Trophoblast cell (in vitro differentiated cells and primary cell): ENCODE results near the gene CFAP99.

Experiments
- DNase-seq, 2 donors: peaks; one replicate each; pipeline ENCODE4 v3.0.0-alpha.2; 2016
- H2AFZ ChIP-seq: 2 replicates; pipeline ENCODE4 v1.6.1; 2013; ENCODE audit warnings: low read length, moderate library complexity, mild to moderate bottlenecking; ENCODE audit not compliant: insufficient read depth, poor library complexity
- H2AK5ac ChIP-seq: 2 replicates; pipeline ENCODE4 v1.6.1; 2013; ENCODE audit warnings: mild to moderate bottlenecking, low read length
- H2BK120ac ChIP-seq: 2 replicates; pipeline ENCODE4 v1.6.1; 2013; ENCODE audit warnings: low read length, mild to moderate bottlenecking, moderate library complexity; ENCODE audit not compliant: insufficient read depth, poor library complexity
- H2BK12ac ChIP-seq: 2 replicates; pipeline ENCODE4 v1.6.1; 2013; ENCODE audit warnings: mild to moderate bottlenecking, low read length, moderate library complexity
- H2BK5ac ChIP-seq: 2 replicates; pipeline ENCODE4 v1.6.1; 2013; ENCODE audit warnings: low read length, low read depth, moderate library complexity, mild to moderate bottlenecking; ENCODE audit not compliant: poor library complexity
- H3K14ac ChIP-seq: 2 replicates; pipeline ENCODE4 v1.6.1; 2013; ENCODE audit warnings: mild to moderate bottlenecking, low read length
- H3K18ac ChIP-seq: 2 replicates; pipeline ENCODE4 v1.6.1; 2013; ENCODE audit warnings: mild to moderate bottlenecking, low read length
- H3K23ac ChIP-seq: 2 replicates; pipeline ENCODE4 v1.6.1; 2013; ENCODE audit warnings: low read length
- H3K27ac ChIP-seq: 2 replicates; pipeline ENCODE4 v1.5.1; 2013; ENCODE audit warnings: low read depth, mild to moderate bottlenecking, inconsistent platforms, low read length, moderate library complexity
- H3K27me3 ChIP-seq: 2 replicates; pipeline ENCODE4 v1.6.1; 2013; ENCODE audit warnings: inconsistent platforms, mild to moderate bottlenecking, low read length, moderate library complexity; ENCODE audit not compliant: insufficient read depth
- H3K36me3 ChIP-seq, 2 experiments: 1 replicate in 1 of 2; 2 replicates in 1 of 2; pipeline ENCODE4 v1.6.1; 2013; ENCODE audit warnings: low read length in 2 of 2, mild to moderate bottlenecking in 2 of 2, moderate library complexity in 1 of 2; ENCODE audit not compliant: insufficient read depth in 2 of 2, control insufficient read depth in 1 of 2
- H3K4ac ChIP-seq: 2 replicates; pipeline ENCODE4 v1.6.1; 2013; ENCODE audit warnings: low read depth, mild to moderate bottlenecking, low read length, moderate library complexity
- H3K4me1 ChIP-seq, 2 experiments: 1 replicate in 1 of 2; 2 replicates in 1 of 2; pipeline ENCODE4 v1.6.1; 2013; ENCODE audit warnings: low read length in 2 of 2, mild to moderate bottlenecking in 2 of 2, moderate library complexity in 1 of 2; ENCODE audit not compliant: insufficient read depth in 2 of 2, control insufficient read depth in 1 of 2
- H3K4me2 ChIP-seq: 2 replicates; pipeline ENCODE4 v1.6.1; 2013; ENCODE audit warnings: inconsistent platforms, mild to moderate bottlenecking, low read length, moderate library complexity
- H3K4me3 ChIP-seq: 2 replicates; pipeline ENCODE4 v1.5.1; 2013; ENCODE audit warnings: mild to moderate bottlenecking, low read depth, low read length, inconsistent platforms
- H3K79me1 ChIP-seq: one replicate; pipeline ENCODE4 v1.6.1; 2013; ENCODE audit warnings: low read length
- H3K79me2 ChIP-seq: 2 replicates; pipeline ENCODE4 v1.6.1; 2013; ENCODE audit warnings: low read length, mild to moderate bottlenecking; ENCODE audit not compliant: control insufficient read depth, insufficient read depth, poor library complexity
- H3K9ac ChIP-seq: 2 replicates; pipeline ENCODE4 v1.6.1; 2013; ENCODE audit warnings: mild to moderate bottlenecking, low read length
- H3K9me3 ChIP-seq: 2 replicates; pipeline ENCODE4 v1.6.1; 2013; ENCODE audit warnings: low read depth, mild to moderate bottlenecking, control low read depth, inconsistent platforms, low read length; ENCODE audit not compliant: insufficient read depth
- H4K12ac ChIP-seq: 2 replicates; pipeline ENCODE4 v1.6.1; 2013; ENCODE audit warnings: low read depth, mild to moderate bottlenecking, low read length, moderate library complexity
- H4K8ac ChIP-seq: 2 replicates; pipeline ENCODE4 v1.6.1; 2013; ENCODE audit warnings: low read depth, mild to moderate bottlenecking, low read length, moderate library complexity
- H4K91ac ChIP-seq: one replicate; pipeline ENCODE4 v1.6.1; 2013; ENCODE audit warnings: low read depth, mild to moderate bottlenecking, low read length, moderate library complexity
- WGBS: extraction: QIAGEN DNeasy Blood & Tissue Kit; methylation state at CpG from one replicate; pipeline ENCODE4 v1.1.7; 2013; ENCODE audit warnings: missing lambda C conversion rate; ENCODE audit not compliant: insufficient read length, insufficient coverage; ENCODE audit errors: extremely low coverage; 5-methylcytosine and 5-hydroxymethylcytosine counted together

The CFAP99 gene

DNA sequence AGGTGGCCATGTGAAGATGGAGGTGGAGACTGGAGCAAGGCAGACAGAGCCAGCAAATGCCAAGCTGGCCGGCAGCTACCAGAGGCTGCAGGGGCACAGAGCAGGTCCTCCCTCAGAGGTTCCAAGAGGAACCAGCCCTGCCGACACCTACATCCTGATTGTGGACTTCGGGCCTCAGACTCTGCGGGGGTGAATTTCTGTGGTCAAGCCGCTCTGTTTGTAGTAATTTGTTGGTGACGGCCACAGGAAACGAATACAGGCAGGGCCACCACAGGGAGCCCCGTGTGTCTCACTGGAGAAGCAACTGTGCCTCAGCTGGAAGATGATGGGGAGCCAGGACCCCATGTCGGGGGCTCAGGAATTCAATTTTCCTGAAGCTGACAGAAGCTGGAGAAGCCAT is 28.6 kb upstream of the CFAP99 start:
- Histone ChIP-seq H2BK120ac (no peak overlapping the region), H3K79me1 (no peaks in the 10 kb centered on the region), H3K36me3 (no peaks in the 10 kb centered on the region), H3K4ac (no peak overlapping the region), H4K91ac (no peak overlapping the region), H3K23ac (no peak overlapping the region), H3K4me3 (no peak overlapping the region), H3K9me3 (peaks cover 3% of the 10 kb centered on the region), H3K27me3 (no peaks in the 10 kb centered on the region), H2BK5ac (no peak overlapping the region), H4K12ac (no peak overlapping the region), H3K4me2 (no peak overlapping the region), H2AFZ (no peak overlapping the region), H3K9ac (no peak overlapping the region), H3K27ac (no peak overlapping the region), H2AK5ac (no peak overlapping the region), H3K79me2 (no peaks in the 10 kb centered on the region), H3K14ac (no peak overlapping the region), H3K18ac (no peak overlapping the region), H3K4me1 (peaks cover 2% of the 10 kb centered on the region in 2 experiments), H4K8ac (no peak overlapping the region), H2BK12ac (no peak overlapping the region)
- WGBS: no CpG with 5 or more reads among the region's 9 CpGs
- DNase-seq: no peak

DNA sequence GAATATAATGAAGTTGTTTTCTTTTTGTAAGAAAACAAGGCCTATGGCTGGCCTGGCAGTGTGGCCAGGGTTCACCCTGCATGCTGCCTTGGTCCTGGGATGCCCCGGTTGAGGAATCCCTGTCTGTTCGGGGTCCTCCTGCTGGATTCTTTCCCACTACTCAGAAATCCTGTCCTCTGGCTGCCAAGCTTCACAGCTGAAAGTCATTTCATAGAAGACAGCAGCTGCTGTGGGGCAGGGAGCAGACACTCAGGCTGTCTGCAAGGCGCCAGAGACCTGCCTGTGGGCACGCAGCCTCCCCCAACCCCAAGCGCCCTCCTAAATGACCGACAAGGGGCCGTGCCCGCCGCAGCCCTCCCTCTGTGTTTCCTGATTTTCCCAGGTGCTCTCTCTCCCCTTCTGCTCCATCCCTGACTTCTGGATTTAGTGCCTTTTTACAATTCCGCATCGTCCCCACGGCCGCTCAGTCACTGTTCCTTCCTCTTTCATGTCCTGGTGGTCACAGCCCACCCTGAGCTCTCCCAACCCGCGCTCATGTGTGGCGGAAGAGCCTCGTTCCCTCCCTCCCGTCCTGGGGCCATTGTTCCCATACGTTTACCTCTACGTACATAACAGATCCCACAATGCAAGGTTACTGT is 27.9 kb upstream of the CFAP99 start:
- no peaks in the 10 kb centered on the region for H3K36me3 ChIP-seq
- no peak overlapping the region for H4K12ac ChIP-seq
- WGBS: no CpG with 5 or more reads among the region's 20 CpGs
- H3K18ac ChIP-seq: no peak overlapping the region
- H3K27ac ChIP-seq: no peak overlapping the region
- H4K91ac ChIP-seq: no peak overlapping the region
- H3K79me2 ChIP-seq: no peaks in the 10 kb centered on the region
- peaks cover 3% of the 10 kb centered on the region for H3K9me3 ChIP-seq
- H3K14ac ChIP-seq: no peak overlapping the region
- H2AFZ ChIP-seq: no peak overlapping the region
- H3K23ac ChIP-seq: no peak overlapping the region
- DNase-seq: no peak
- H2AK5ac ChIP-seq: no peak overlapping the region
- no peak overlapping the region for H2BK12ac ChIP-seq
- no peak overlapping the region for H3K4ac ChIP-seq
- no peak overlapping the region for H3K4me2 ChIP-seq
- H3K9ac ChIP-seq: no peak overlapping the region
- no peak overlapping the region for H2BK120ac ChIP-seq
- H3K4me1 ChIP-seq: peaks cover 2% of the 10 kb centered on the region in 2 experiments
- no peaks in the 10 kb centered on the region for H3K79me1 ChIP-seq
- no peak overlapping the region for H3K4me3 ChIP-seq
- no peak overlapping the region for H2BK5ac ChIP-seq
- no peaks in the 10 kb centered on the region for H3K27me3 ChIP-seq
- no peak overlapping the region for H4K8ac ChIP-seq

DNA sequence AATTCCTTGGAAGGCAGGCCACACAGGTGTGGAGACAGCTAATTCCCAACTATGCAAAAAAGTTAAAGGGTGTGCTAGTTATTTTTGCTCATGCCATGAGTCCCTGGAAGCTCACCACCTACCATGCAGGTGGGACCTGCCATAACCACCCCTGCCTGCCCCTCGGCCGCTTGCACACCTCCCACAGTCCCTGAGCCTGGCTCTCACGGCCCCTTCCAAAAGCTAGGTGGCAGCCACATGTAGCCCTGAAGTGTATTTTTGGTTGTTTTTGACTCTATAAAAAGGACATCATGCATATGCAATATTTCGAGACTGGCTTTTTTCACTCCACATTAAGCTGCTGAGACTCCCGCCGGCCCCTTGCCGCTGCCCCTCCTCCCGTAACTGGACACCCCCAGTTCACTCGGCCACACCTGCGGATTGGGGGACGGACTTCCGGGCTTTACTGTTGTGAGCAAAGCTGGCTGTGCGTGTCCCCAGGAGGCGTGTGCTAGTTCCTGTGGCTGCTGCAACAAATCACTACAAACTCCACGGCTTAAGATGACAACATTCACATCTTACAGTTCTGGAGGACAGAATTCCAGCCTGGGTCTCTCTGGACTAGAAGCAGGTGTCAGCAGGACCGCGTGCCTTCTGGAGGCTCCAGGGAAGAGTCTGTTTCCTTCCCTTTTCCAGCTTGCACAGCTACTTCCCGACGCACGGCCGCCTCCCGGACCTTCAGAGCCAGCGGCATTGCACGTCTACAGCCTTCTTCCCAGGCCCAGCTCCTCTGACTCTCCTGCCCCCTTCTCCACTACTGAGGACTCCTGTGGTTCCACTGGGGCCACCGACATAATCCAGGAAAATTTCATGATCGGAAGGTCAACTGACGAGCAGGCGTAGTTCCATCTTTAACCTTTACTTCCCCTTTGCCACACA is 25.1 kb upstream of the CFAP99 start:
- no peaks in the 10 kb centered on the region for H3K36me3 ChIP-seq
- no peak overlapping the region for H3K23ac ChIP-seq
- H3K4me1 ChIP-seq: peaks cover 2% of the 10 kb centered on the region in 2 experiments
- no peak overlapping the region for H3K27ac ChIP-seq
- no peak overlapping the region for H3K18ac ChIP-seq
- no peak overlapping the region for H2AK5ac ChIP-seq
- H3K79me2 ChIP-seq: no peaks in the 10 kb centered on the region
- H4K12ac ChIP-seq: no peak overlapping the region
- no peak overlapping the region for H3K9ac ChIP-seq
- H2BK120ac ChIP-seq: no peak overlapping the region
- no peak overlapping the region for H3K14ac ChIP-seq
- WGBS: no CpG with 5 or more reads among the region's 28 CpGs
- H3K79me1 ChIP-seq: no peaks in the 10 kb centered on the region
- no peak overlapping the region for H2BK12ac ChIP-seq
- peaks cover 2% of the 10 kb centered on the region for H3K9me3 ChIP-seq
- no peak overlapping the region for H3K4me3 ChIP-seq
- peak overlapping the region; percentile 49 for H3K4me2 ChIP-seq
- no peak overlapping the region for H2BK5ac ChIP-seq
- H4K8ac ChIP-seq: peak overlapping the region; percentile 7
- no peak overlapping the region for H4K91ac ChIP-seq
- no peaks in the 10 kb centered on the region for H3K27me3 ChIP-seq
- H2AFZ ChIP-seq: peak overlapping the region; percentile 39
- H3K4ac ChIP-seq: no peak overlapping the region
- no peak for DNase-seq

DNA sequence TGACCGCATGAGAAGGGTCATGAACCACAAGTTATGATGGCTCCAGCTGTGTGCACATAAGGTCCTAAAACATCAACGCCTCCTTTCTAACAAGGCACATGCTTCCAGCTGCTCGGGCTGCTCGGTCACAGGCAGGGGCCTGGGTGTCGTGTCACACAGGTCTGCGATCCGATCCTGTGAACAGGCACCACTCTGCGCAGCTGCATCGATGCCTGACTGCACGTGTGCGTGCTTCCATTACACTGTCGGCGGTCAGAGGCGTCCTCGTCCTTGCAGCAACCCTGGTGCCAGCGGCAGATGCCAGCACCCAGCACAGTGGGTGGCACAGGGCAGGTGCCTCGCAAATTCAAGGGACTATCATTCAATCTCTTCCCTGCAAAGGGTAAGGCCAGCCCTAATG is 24.2 kb upstream of the CFAP99 start:
- H2AK5ac ChIP-seq: no peak overlapping the region
- no peaks in the 10 kb centered on the region for H3K36me3 ChIP-seq
- H3K27ac ChIP-seq: no peak overlapping the region
- no peak for DNase-seq
- H3K79me1 ChIP-seq: no peaks in the 10 kb centered on the region
- H2BK5ac ChIP-seq: no peak overlapping the region
- no peak overlapping the region for H3K14ac ChIP-seq
- no peaks in the 10 kb centered on the region for H3K79me2 ChIP-seq
- H3K9ac ChIP-seq: no peak overlapping the region
- H2BK120ac ChIP-seq: no peak overlapping the region
- H3K23ac ChIP-seq: no peak overlapping the region
- no peak overlapping the region for H3K18ac ChIP-seq
- H3K4me2 ChIP-seq: no peak overlapping the region
- H3K4me3 ChIP-seq: no peak overlapping the region
- H3K4me1 ChIP-seq: peaks cover 2% of the 10 kb centered on the region in 2 experiments
- H3K4ac ChIP-seq: no peak overlapping the region
- no peaks in the 10 kb centered on the region for H3K27me3 ChIP-seq
- H3K9me3 ChIP-seq: peaks cover 2% of the 10 kb centered on the region
- no peak overlapping the region for H4K12ac ChIP-seq
- WGBS: no CpG with 5 or more reads among the region's 17 CpGs
- no peak overlapping the region for H4K91ac ChIP-seq
- no peak overlapping the region for H4K8ac ChIP-seq
- no peak overlapping the region for H2BK12ac ChIP-seq
- no peak overlapping the region for H2AFZ ChIP-seq
